H1 (cell line): Measurements from ENCODE around the gene CHST12.

ENCODE experiments used
- EZH2 ChIP-seq: fragments of 200-600 bp; sonication (generic); IDR thresholded peaks from 2 replicates; pipeline ENCODE4 v1.7.1; 2012; ENCODE audit warnings: low read depth, mild to moderate bottlenecking, moderate library complexity, low read length, inconsistent platforms; ENCODE audit not compliant: severe bottlenecking
- SUZ12 ChIP-seq: fragments of 200-600 bp; sonication (generic); IDR thresholded peaks from 2 replicates; pipeline ENCODE4 v1.6.1; 2012; ENCODE audit warnings: mild to moderate bottlenecking, inconsistent platforms, low read length, moderate library complexity, mixed read lengths
- TEAD4 ChIP-seq: IDR thresholded peaks from 2 replicates; pipeline ENCODE4 v1.6.1; 2012; ENCODE audit warnings: low read depth, low read length, inconsistent platforms, mixed read lengths
- TF ChIP-seq, protein P1 (sequence below): IDR thresholded peaks from 2 replicates; pipeline ENCODE4 v1.6.1; 2011; ENCODE audit warnings: low read length, improper control_type of control experiment

DNA sequence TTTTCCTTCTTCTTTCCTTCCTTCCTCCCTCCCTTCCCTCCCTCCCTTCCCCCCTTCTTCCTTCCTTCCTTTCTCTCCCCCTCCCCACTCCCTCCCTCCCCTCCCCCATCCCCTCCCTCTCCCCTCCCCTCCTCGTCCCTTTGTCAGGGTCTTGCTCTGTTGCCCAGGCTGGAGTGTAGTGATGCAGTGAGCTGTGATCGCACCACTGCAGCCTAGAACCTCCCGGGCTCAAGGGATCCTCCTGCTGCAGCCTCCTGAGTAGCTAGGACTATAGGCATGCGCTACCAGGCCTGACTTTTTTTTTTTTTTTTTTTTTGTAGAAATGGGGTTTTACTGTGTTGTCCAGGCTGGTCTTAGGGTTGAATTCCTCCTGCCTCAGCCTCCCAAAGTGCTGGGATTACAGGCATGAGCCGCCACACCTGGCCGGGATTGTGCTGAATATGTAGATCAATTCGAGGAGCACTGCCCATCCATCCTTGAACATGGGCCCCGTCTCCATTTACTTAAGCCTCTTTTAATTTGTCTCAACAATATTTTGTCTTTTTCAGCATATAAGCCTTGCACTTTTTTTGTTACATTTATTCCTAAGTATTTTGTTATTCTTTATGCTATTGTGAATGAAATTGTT is 49.3 kb downstream of the CHST12 start:
- TF ChIP-seq SUZ12 (no peak), TEAD4 (no peak), EZH2 (no peak)
- TF ChIP-seq, protein P1, sequence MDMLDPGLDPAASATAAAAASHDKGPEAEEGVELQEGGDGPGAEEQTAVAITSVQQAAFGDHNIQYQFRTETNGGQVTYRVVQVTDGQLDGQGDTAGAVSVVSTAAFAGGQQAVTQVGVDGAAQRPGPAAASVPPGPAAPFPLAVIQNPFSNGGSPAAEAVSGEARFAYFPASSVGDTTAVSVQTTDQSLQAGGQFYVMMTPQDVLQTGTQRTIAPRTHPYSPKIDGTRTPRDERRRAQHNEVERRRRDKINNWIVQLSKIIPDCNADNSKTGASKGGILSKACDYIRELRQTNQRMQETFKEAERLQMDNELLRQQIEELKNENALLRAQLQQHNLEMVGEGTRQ, result no peak
